A673 (cell line): ENCODE results near the gene ZNF283.

Source experiments
- CTCF ChIP-seq: fragments of 300-800, 200-600 bp; sonication (generic); conservative IDR thresholded peaks from 2 replicates; pipeline ENCODE4 v1.5.1; 2017; ENCODE audit warnings: low read depth, mild to moderate bottlenecking, antibody characterized with exemption, low read length, moderate library complexity, mixed read lengths
- EZH2 ChIP-seq: fragments of 200-600 bp; sonication (generic); IDR thresholded peaks from 2 replicates; pipeline ENCODE4 v1.6.1; 2017; ENCODE audit warnings: borderline replicate concordance, low read depth, mild to moderate bottlenecking, mixed read lengths, antibody characterized with exemption, low read length; ENCODE audit not compliant: poor library complexity, severe bottlenecking

GRCh38 chr19:43818500-43818899, 8.6 kb upstream of the ZNF283 start:
- no peak for TF ChIP-seq CTCF
- no peak for TF ChIP-seq EZH2
